Retinal pigment epithelial cell (primary cell): ENCODE measurements around the gene AGRP.

ENCODE experiments used
- DNase-seq: peaks from one replicate; pipeline ENCODE4 v3.0.0-alpha.2; 2010; ENCODE audit warnings: low read depth
- H3K4me3 ChIP-seq: 2 replicates; pipeline ENCODE4 v1.5.1; 2011; ENCODE audit warnings: mild to moderate bottlenecking, low read length, control low read depth, moderate library complexity
- TF ChIP-seq, protein P1 (sequence below): conservative IDR thresholded peaks from 2 replicates; pipeline ENCODE4 v1.5.1; 2011; ENCODE audit warnings: low read depth, low read length, control low read depth, inconsistent platforms

Gene AGRP

DNA sequence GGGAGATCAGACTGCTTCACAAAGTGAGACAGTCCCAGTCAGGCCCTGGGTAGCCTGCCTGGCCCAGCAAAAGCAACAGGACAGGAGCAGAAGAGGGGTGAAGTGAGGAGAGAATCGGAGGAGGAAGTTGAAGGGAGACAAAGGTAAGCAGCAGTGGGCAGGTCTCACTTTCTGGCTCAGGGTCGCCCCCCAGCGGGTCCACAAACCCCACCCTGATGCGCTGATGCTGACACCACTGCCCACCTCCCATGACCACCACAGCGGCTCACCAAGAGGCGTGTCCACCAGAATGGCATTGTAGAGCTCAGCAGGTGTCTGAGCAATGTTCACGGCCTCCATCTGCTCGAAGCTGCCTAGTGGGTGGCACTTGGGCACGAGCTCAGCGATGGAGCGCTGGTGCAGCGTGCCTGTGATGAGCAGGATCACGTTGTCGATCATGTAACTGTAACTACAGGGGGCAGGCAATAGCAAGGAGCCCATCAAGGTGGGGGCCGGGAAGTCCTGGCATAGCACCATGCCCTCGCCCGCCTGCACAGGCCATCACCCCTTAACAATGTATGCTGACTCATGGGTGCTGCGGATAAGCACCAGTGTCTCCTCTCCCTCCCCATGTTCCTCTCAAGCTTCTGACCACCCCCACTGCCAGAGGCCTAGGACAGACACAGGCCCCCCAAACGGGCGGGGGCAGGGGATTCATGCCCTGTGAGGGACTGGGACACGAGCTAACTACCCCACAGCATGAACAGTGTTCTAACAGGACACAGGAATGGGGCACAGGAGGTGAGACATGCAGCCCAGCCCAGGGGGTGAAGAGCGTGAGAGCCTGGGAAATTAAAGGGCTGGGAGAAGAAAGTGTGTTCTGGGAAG, 38.9 kb downstream of the AGRP start:
- TF ChIP-seq, protein P1, sequence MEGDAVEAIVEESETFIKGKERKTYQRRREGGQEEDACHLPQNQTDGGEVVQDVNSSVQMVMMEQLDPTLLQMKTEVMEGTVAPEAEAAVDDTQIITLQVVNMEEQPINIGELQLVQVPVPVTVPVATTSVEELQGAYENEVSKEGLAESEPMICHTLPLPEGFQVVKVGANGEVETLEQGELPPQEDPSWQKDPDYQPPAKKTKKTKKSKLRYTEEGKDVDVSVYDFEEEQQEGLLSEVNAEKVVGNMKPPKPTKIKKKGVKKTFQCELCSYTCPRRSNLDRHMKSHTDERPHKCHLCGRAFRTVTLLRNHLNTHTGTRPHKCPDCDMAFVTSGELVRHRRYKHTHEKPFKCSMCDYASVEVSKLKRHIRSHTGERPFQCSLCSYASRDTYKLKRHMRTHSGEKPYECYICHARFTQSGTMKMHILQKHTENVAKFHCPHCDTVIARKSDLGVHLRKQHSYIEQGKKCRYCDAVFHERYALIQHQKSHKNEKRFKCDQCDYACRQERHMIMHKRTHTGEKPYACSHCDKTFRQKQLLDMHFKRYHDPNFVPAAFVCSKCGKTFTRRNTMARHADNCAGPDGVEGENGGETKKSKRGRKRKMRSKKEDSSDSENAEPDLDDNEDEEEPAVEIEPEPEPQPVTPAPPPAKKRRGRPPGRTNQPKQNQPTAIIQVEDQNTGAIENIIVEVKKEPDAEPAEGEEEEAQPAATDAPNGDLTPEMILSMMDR, result no peak
- DNase-seq, result no peak
- no peak overlapping the region for H3K4me3 ChIP-seq

DNA sequence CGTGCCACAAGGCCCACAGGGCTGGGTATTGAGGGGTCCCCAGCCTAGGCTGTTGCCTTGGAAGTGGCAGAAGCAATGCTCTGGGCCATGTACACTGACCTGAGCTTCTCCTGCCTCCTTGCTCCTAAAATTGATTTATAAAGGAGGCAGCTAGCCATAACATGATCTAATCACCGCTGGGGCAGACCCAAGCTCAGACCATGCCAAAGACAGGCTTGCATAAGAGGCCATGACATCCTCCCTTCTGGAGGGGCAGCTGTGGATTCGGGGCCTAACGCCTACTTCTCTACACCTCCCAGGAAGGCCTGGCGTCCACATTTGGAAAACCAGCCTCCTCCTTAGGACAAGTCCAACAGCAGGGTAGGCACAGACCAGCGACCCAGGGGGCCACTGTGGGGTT, 40.1 kb downstream of the AGRP start:
- no peak for DNase-seq
- TF ChIP-seq, protein P1, result no peak
- no peak overlapping the region for H3K4me3 ChIP-seq

DNA sequence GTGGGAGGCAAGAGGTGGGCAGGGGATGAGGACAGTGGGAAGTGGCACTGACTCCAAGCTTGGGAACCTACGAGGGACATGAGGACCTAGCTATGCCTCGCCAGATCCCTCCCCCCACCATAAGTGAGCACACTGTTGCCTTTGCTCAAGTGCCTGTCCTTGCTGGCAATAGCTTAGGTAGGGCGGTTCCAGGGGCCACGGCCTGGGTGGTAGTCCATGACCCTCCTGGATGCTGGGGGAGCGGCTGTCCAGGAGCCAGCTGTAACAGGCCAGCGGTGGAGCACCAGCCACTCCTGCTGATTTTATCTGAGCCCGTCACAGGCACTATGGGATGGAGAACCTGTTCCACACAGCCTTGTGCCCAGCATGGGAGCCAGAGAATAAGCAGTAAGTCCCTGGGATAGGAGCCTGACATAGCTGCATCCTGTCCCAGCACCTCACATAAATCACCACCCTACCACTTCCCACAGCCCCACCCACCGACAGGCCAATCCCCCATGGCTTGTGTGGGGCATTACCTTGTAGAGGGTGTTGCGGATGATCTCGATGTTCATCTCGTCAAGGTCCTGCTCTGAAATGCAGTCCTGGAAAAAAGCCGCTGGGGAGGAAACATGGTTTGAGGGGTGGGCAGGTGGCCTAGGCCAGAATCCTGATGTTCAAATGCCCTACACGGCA, 40.6 kb downstream of the AGRP start:
- H3K4me3 ChIP-seq, result no peak overlapping the region
- no peak for DNase-seq
- TF ChIP-seq, protein P1, result no peak

DNA sequence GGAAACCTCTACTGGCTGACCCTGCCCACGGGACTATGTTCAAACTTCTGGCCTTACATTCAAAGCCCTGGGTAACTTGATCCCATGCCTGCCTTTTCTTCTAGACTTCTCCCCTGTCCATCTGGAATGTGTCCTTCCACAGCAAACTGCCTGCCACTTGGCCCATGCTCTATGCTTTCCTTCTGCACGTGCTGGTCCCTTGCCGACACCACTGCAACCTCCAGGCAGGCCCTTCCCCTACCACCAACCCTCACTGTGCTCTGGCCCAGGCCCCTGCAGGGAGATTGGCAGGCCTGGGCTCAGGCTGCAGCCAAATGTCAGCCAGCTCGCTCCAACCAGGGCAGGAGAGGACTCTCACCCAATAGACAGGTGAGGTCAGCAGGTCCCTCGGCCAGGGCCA, 41.4 kb downstream of the AGRP start:
- no peak overlapping the region for H3K4me3 ChIP-seq
- DNase-seq, result no peak
- TF ChIP-seq, protein P1, result no peak

DNA sequence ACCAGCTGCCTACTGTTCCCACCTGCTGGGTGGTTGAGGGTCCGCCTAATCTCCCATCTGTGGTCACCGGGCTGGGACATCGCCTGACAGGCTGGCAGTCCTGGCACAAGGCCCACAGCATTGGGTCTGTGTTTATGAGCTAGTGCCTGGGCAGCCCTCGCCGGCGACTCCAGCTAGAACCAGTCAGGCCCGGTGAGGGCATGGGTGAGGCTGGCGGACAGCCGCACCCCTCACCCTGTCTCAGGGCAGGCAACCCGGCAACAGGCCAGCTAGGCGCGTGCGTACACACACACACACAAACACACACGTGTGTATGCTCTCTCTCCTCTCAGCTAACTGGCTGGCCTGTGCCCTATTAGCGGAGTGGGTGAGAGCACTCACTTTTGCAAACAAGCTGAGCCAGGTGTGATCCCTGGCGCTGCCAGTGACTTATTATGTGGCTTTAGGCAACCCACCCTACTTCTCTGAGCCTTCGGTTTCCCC, 42.0 kb downstream of the AGRP start:
- TF ChIP-seq, protein P1, result no peak
- DNase-seq, result no peak
- H3K4me3 ChIP-seq, result no peak overlapping the region

DNA sequence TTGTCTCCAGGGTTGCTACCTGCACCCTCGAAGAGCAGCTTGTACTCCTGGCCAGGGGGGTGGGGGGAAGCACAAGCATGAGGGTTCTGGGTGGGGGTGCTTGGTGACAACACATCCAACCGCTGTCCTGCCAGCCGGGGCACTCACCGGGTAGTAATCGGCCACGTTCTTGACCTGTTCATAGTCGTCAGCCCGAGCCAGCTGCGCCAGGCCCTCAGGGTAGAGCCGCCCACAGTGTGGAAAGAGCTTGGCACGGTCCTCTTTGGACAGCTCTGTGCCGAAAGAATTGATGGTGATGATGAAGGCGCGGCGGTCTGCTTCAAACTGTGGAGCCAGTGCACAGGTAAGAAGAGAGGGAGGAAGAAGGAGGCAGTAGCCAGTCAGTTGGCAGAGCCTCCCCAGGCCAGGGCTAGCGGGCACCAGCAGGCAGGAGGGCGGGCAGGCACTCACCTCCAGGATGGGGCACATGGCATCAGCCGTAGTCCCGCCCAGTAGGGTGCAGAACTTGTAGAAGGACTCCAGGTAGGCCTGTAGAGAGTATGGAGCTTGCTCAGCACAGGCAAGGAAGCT, 44.4 kb downstream of the AGRP start:
- TF ChIP-seq, protein P1, result no peak
- no peak for DNase-seq
- no peak overlapping the region for H3K4me3 ChIP-seq
